ENCODE data around the gene AKR1C1.
"Not testable (repeated sequence)": the region's sequence is repeated elsewhere in the genome, so short reads cannot be mapped to it uniquely, and the experiment has no call there.

AKR1C1 gene

DNA sequence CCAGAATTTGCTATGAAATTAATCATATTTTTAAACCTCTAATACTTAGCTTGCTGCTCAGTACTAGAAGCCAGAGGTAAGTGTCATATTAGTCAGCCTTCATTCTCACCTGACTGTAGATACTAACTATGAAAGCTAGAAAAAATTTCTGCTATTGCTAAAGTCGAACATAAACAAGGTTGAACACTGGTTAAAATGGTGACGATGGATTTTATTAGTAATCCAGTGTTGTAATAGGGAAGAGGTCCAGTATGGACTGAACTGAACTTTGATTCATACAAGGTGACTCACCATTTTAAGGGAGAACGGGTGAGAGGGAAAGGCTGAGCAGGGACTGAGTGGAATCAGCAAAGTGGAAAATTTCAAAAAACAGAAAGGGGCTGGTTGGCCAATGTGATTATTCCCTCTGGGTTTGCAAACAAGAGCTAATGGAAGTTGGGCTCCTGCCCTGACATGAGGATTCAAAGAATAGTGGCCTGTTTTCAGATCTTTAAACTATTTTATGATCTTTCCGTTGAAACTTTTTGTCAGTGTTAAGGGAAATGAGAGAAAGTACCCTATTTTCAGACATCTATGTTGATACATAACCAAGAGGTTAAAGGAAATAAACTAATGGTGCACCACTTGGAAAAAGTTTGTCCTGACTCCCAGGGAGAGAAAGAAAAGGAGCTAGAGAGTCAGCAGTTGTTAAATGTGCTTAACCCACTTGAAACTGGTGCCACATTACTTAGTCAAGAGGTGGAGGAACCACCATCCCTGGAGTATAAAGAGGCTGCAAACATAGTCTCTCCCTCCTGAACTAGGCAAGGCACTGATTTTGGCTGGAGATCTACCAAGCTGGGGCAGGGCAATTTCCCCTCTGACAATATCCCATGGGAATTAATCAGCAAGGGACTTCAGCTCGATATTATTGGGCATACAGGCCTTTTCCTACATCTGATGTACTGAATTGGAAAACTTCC lies 15.3 kb upstream of the AKR1C1 start:
- DNase-seq, result no peak

DNA sequence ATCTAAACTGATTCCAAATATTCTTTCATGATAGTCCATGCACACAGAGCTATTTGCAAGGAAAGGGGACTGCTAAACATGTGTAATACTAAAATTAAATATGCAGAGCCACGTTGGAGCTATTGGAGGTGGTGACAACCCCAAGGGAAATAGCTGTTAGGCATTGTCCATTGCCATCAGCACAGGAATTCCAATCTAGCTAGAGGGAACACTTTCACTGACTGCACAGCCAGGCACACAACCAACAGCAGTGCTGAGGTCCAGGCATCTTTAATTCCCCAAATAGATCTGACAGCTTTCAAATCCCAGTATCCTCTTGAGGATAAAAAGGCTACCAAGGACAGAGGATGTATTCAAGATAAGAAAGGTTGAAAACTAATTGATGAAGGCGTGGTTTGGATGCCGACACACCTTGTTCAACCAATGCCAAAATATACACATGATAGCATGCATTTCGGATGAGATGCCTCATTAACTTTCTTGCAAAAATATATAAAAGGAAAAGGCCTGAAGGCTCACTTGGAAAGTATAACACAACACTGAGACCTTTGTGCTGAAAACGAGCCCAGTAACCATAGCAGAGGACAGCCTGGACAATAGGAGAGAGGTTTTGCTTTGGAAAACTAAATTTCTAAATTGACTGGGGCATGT lies 11.6 kb upstream of the AKR1C1 start:
- DNase-seq, result not testable (repeated sequence)

DNA sequence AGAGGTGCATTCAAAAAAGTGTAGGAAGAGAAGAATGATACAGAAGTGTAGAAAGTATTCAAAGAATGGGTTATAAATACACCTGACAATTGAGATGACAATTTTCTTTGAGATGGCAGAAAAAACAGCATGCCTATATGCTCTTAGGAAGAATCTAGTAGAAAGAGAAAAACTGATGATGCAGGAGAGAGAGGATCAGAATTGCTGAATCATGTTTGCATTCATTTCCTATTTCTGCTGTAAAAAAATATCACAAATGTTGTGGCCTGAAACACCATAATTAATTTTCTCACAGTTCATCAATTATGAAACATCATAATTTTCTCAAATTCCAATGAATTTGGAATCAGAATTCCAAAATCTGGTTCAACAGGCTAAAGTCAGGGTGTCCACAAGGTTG lies 9.8 kb upstream of the AKR1C1 start:
- DNase-seq, result no peak

GRCh38 chr10:4956088-4956487 lies 7.1 kb upstream of the AKR1C1 start:
- DNase-seq, result not testable (repeated sequence)

GRCh38 chr10:4956955-4957645 lies 6.1 kb upstream of the AKR1C1 start:
- not testable (repeated sequence) for DNase-seq

GRCh38 chr10:4961558-4961957 lies 1.7 kb upstream of the AKR1C1 start:
- not testable (repeated sequence) for DNase-seq

DNA sequence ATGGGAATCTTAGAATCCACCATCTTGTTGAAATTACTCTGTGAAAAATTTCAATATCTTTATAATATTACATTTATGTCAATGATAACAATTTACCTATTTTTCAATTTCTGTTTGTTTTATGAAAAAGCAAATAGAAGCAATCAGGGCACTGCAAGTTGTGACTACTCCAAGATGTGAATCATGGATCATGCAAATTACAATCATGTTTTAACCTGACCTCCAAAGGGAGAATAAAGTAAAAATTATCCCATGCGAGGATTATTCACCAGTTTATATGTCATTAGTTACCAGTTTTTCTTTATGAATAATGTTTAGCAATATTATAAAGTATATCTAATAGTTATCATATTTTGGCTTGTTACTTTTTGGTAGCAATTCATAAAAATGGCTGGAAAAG lies 907 bp upstream of the AKR1C1 start:
- not testable (repeated sequence) for DNase-seq

DNA sequence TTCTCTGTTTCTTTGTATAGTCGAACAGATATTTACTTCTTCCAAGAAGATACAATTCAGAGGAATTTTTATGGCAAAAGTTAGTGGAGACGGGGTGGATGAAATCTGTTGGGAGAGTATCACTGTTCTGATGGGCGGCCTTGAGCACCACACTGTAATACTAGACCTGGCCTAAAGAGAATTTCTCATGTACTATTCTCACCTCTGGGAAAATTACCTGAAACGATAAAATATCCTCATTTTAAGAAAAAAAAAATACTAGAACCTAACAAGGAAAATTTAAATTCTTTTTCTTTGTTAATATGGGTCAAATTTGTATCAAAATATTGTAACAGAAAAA lies 570 bp downstream of the AKR1C1 start:
- not testable (repeated sequence) for DNase-seq

DNA sequence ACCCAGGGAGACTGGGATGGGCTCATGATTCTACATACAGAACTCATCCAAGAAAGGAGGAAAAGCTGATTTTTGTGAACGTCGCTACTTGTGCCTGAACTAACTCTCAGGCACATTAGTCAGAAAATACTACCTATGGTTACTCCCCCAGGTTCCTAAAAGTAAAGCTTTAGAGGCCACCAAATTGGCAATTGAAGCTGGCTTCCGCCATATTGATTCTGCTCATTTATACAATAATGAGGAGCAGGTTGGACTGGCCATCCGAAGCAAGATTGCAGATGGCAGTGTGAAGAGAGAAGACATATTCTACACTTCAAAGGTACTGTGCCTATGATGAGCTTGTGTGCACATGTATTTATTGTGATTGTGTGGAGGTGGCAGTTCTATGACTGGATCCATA lies 2.5 kb downstream of the AKR1C1 start:
- DNase-seq, result not testable (repeated sequence)

GRCh38 chr10:4967189-4967588 lies 4.0 kb downstream of the AKR1C1 start:
- DNase-seq, result not testable (repeated sequence)

DNA sequence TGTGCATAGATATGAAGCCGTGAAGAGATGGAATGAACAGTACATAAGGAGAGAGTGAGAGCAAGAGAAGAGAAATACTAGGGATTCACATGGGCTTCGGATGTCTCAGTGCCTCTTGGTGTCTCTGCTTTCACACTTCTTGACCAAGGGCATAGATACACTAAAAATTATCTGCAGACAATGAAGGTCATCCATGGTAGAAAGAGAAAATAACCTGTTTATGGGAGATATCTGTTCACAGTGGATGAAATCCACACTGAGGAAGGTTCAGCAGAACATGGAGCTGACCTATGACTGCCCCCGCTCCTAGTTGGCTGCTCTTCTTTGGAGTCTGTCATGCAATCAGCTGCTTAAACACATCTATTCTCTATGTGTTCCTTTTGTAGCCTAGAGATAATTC lies 6.1 kb downstream of the AKR1C1 start:
- not testable (repeated sequence) for DNase-seq

DNA sequence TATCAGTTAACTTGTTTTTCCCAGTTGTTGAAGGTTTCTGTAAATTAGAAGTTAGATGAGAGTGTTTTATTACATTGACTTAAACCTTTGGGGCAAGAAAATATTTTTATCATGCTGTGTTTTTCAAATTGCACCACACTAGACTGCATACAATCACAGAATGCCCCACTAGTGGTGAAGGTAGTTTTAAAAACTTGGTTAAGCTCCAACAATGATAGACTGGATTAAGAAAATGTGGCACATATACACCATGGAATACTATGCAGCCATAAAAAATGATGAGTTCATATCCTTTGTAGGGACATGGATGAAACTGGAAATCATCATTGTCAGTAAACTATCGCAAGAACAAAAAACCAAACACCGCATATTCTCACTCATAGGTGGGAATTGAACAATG lies 7.1 kb downstream of the AKR1C1 start:
- DNase-seq, result not testable (repeated sequence)

GRCh38 chr10:4972369-4973142 lies 9.3 kb downstream of the AKR1C1 start:
- not testable (repeated sequence) for DNase-seq

DNA sequence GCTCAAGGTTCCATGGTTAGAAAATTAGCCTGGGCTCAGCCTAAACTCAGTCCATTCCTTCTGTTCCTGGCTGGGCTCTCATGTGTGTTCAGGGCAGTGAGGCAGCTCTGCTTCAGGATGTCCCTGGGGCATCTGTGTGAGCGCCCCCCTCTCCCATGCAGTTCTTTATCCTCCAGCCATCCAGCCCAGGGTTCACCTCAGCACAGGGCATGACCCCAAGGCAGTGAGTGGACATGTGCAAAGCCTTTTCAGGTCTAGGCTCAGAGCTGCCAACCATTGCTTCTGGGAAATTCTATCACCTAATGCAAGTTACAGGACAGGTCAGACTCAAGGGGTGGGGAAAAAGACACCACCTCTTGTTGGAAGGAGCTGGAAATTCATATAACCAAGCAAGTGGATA lies 10.1 kb downstream of the AKR1C1 start:
- DNase-seq, result not testable (repeated sequence)

DNA sequence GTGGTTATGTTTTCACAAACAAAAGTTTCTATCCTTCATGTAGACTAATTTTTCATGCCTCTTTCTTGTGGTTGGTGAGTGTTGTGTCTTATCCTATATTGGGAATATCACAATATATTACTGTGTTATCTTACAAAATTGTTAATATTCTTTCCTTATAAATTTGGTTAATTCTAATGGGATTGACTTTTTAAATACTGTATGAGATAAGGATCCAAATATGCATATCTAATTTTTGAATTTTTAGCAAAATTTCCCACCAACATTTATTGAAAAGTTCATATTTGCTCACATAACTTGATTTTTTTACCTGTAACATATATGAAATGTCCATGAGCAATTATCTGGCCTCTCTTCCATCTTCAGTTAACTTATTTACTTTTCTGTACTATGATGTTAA lies 11.2 kb downstream of the AKR1C1 start:
- not testable (repeated sequence) for DNase-seq

DNA sequence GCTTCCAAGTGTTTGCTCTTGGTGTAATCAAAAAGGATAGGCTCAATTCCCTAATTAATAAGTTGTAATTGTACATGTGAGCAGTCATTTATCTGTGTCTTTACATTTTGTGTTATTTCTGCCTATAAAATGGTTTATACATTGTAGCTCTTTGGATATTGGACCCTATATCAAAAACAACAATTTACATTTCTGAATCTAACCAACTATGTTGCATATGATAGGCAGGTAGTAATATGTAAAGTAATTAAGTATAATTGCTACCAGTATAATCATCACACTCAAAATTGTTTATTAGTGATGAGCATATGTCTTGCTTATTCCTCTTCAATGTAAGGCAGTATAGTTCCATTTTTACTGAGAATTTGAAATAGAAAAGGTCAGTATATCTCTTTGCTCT lies 13.8 kb downstream of the AKR1C1 start:
- DNase-seq, result no peak

- DNase-seq, result no peak
These were observed 15.7 kb downstream of the AKR1C1 start for GRCh38 chr10:4978870-4979269.

DNA sequence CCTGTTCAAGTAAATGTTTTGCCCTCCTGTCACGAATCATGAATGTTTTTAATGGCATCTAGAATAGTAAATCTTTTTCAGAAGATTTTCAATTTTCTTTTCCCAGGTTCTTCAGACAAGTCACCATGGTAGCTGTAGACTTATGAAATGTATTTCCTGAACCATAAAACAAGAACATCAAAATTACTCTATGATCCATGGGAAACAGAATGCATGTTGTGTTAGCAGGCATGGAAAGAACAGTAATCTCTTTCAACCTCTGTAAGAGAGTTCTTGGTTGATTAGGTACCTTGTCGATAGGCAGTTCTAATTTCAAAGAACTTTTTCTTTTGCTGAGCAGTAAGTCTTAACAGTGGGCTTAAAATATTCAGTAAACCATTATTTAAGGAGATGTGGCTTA lies 17.6 kb downstream of the AKR1C1 start:
- DNase-seq, result no peak

DNA sequence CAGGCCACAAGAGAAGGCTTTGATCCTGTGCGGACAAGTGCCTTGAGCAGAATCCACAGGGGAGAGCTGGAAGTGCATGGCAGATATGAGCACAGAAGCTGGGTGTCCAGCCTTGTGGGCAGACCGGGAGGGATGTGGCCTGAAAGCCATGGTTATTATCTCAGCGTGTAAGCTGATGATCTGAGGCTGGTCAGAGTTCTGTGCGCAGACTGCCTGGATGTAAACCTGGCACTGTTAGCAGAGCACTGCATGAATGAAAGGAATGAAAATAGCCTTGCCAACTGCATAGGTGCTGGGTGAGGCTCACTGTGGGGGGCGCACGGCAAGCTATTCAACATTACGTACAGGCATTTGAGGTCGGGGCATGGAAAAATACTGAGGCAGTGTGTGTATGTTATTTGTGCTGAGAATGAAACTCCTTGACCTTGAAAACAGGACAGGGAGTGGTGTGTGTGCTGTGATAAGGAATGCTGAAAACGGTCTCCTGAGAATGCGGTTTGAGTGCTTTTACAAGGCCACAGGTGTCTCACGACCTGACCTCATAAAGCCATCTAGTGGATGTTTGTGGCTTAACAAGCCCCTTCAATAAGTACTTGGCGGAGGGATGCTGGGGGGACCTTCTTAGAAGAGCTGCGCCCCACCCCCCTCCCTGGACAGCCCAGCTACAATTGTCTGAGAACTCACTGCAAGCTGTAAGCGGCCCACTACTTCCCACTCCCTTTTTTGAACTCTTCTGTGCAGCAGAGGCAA lies 18.7 kb downstream of the AKR1C1 start:
- DNase-seq, result peak; percentile 20

DNA sequence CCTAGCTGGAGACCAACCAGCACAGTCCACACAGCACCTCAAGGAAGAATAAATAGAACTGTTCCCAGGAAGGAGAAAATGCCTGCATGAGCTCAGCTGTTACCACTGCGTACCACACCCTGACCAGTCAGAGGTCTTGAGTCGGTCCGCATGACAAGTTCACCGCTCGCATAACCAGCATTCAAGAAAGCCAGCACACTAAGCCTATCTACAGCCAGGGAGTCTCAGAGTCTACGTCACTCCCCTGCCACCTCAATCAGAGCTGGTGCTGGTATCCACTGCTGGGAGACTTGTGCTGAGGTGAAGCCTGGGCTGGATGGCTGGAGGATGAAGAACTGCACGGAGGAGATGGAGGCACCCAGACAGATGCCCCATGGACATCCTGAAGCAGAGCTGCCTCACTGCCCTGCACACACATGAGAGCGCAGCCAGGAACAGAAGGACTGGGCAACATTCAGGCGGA lies 19.6 kb downstream of the AKR1C1 start:
- DNase-seq, result no peak

DNA sequence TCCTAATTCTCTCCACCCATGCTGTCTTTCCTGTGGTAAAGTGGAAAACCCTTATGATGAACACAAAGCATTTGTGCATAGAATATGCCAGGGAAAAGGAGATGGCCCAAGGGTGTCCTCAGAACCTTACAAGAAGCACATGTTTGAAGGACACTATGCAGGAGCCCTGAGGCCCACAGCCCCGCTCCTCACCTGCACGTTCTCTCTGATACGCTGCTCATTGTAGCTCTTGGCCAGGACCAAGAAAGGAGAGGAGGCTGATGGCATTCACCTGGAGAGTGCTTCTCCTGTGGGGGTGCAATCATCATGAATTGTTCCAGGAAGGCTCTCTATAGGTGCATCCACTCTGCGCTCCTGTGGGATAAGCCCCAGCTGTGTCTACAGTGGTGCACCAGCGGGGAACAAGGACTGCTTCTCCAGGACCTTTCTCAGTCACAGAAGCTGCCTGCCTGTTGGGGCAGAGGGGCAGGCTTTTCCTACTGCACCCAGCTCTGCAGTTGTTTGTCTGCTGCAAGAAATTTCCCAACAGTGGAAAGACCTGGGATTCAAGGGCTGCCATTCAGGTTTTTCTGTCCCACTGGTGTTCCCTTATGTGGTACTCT lies 20.5 kb downstream of the AKR1C1 start:
- no peak for DNase-seq
